Mucosa of stomach (tissue), 1 donor: ENCODE measurements around the gene BPIFB3.

Experiments used
- H3K27me3 ChIP-seq: one replicate; pipeline ENCODE4 v1.7.0; 2013; ENCODE audit warnings: mild to moderate bottlenecking, low read length; ENCODE audit not compliant: control insufficient read depth, insufficient read depth
- H3K36me3 ChIP-seq: one replicate; pipeline ENCODE4 v1.7.0; 2013; ENCODE audit warnings: low read length; ENCODE audit not compliant: control insufficient read depth, insufficient read depth
- H3K4me1 ChIP-seq: one replicate; pipeline ENCODE4 v1.7.0; 2013; ENCODE audit warnings: mild to moderate bottlenecking, low read length; ENCODE audit not compliant: control insufficient read depth, insufficient read depth
- H3K4me3 ChIP-seq: one replicate; pipeline ENCODE4 v1.7.0; 2013; ENCODE audit warnings: low read length
- H3K9ac ChIP-seq: one replicate; pipeline ENCODE4 v1.7.0; 2013; ENCODE audit warnings: mild to moderate bottlenecking, low read length, moderate library complexity
- H3K9me3 ChIP-seq: one replicate; pipeline ENCODE4 v1.7.0; 2013; ENCODE audit warnings: mild to moderate bottlenecking, low read length, moderate library complexity; ENCODE audit not compliant: control insufficient read depth
- donor health status: Pancreatic carcinoma.

The BPIFB3 gene

GRCh38 chr20:33027769-33028751, 25.6 kb upstream of the BPIFB3 start:
- H3K4me1 ChIP-seq, result no peaks in the 10 kb centered on the region
- H3K36me3 ChIP-seq, result no peaks in the 10 kb centered on the region
- H3K9ac ChIP-seq, result no peak overlapping the region
- H3K9me3 ChIP-seq, result no peaks in the 10 kb centered on the region
- peaks cover 6% of the 10 kb centered on the region for H3K27me3 ChIP-seq
- H3K4me3 ChIP-seq, result no peak overlapping the region

DNA sequence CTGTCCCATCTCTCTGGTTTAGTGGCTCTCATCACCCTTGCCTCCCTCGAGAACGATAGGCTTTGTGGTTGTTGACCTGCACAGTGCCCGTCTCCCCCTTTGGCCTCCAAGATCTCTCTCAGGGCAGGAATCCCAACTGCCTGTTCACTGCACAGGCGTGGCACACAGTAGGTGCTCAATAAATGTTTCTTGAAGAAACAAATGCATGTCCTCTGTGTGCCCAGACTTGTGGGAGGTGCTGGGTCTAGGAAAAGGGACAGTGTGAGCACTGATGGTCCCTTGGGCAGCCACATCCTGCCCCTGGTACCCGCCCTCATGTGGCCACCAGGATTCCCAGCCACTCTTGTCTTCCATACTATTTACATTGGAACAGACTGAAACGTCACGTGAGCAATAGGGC, 24.8 kb upstream of the BPIFB3 start:
- Histone ChIP-seq H3K4me3 (no peak overlapping the region), H3K9me3 (no peaks in the 10 kb centered on the region), H3K27me3 (peaks cover 6% of the 10 kb centered on the region), H3K9ac (no peak overlapping the region), H3K4me1 (no peaks in the 10 kb centered on the region), H3K36me3 (no peaks in the 10 kb centered on the region)

DNA sequence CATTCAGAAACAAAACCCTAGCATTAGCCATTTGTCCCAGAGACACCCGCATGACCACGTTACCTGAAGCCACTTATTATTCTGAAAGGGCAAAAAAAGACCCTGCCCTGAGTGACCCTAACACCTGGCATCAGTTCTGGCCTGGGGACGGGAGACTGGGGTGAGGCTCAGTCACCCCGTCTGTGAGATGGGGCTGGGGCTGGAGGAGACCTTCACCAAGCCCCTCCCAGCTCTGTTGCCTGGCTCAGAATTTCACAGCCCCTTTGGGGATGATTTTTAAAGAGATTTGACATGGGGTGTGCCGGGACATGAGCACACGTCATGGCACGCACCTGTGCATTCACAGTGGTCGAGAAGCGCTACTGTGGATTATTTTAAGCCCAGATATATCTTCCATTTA, 23.6 kb upstream of the BPIFB3 start:
- H3K4me3 ChIP-seq, result no peak overlapping the region
- H3K9ac ChIP-seq, result no peak overlapping the region
- peaks cover 6% of the 10 kb centered on the region for H3K27me3 ChIP-seq
- H3K36me3 ChIP-seq, result no peaks in the 10 kb centered on the region
- no peaks in the 10 kb centered on the region for H3K9me3 ChIP-seq
- H3K4me1 ChIP-seq, result no peaks in the 10 kb centered on the region

- no peaks in the 10 kb centered on the region for H3K36me3 ChIP-seq
- no peak overlapping the region for H3K4me3 ChIP-seq
- H3K27me3 ChIP-seq, result peaks cover 6% of the 10 kb centered on the region
- H3K4me1 ChIP-seq, result no peaks in the 10 kb centered on the region
- no peak overlapping the region for H3K9ac ChIP-seq
- H3K9me3 ChIP-seq, result no peaks in the 10 kb centered on the region
Observed at GRCh38 chr20:33030569-33030968, 23.1 kb upstream of the BPIFB3 start.

GRCh38 chr20:33031531-33031930, 22.2 kb upstream of the BPIFB3 start, which contains the start of gene BPIFB6:
TSS of gene BPIFB6 (plus strand) at chr20:33031648. CDS start at chr20:33031648, 0 bp downstream.
- Histone ChIP-seq H3K4me1 (no peaks in the 10 kb centered on the region), H3K9ac (no peak within 1 kb of the TSS), H3K4me3 (no peak within 1 kb of the TSS), H3K36me3 (no peaks in the 10 kb centered on the region), H3K27me3 (peaks cover 6% of the 10 kb centered on the region), H3K9me3 (no peaks in the 10 kb centered on the region)

- Histone ChIP-seq H3K36me3 (no peaks in the 10 kb centered on the region), H3K4me3 (no peak overlapping the region), H3K9ac (no peak overlapping the region), H3K4me1 (no peaks in the 10 kb centered on the region), H3K27me3 (no peaks in the 10 kb centered on the region), H3K9me3 (no peaks in the 10 kb centered on the region)
Observed at GRCh38 chr20:33032555-33032954, 21.1 kb upstream of the BPIFB3 start.

DNA sequence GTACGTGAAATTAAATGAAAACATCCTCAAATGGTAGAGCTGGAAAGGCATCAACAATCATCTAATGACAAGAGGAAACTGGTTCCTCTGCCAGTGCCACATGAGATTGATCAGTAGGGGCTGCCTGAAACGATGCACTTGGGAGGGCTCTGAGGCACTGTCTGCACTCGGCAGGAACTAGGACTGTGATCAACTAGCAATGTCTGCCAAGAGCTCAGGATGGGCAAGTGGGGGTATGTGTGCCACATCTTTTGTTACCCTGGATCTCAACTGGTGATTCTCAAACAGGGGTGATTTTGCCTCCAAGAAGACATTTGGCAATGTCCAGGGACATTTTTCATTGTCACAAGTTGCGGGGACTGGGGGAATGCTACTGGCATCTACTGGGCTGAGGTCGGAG, 20.3 kb upstream of the BPIFB3 start:
- Histone ChIP-seq H3K4me3 (no peak overlapping the region), H3K9ac (no peak overlapping the region), H3K4me1 (no peaks in the 10 kb centered on the region), H3K9me3 (no peaks in the 10 kb centered on the region), H3K36me3 (no peaks in the 10 kb centered on the region), H3K27me3 (no peaks in the 10 kb centered on the region)

GRCh38 chr20:33034115-33034514, 19.6 kb upstream of the BPIFB3 start:
- no peaks in the 10 kb centered on the region for H3K9me3 ChIP-seq
- no peak overlapping the region for H3K9ac ChIP-seq
- no peaks in the 10 kb centered on the region for H3K27me3 ChIP-seq
- H3K36me3 ChIP-seq, result no peaks in the 10 kb centered on the region
- H3K4me3 ChIP-seq, result no peak overlapping the region
- no peaks in the 10 kb centered on the region for H3K4me1 ChIP-seq

GRCh38 chr20:33034901-33035492, 18.7 kb upstream of the BPIFB3 start:
- H3K27me3 ChIP-seq, result no peaks in the 10 kb centered on the region
- no peak overlapping the region for H3K9ac ChIP-seq
- no peaks in the 10 kb centered on the region for H3K9me3 ChIP-seq
- no peak overlapping the region for H3K4me3 ChIP-seq
- no peaks in the 10 kb centered on the region for H3K36me3 ChIP-seq
- no peaks in the 10 kb centered on the region for H3K4me1 ChIP-seq

- Histone ChIP-seq H3K27me3 (no peaks in the 10 kb centered on the region), H3K4me1 (no peaks in the 10 kb centered on the region), H3K9me3 (no peaks in the 10 kb centered on the region), H3K4me3 (no peak overlapping the region), H3K9ac (no peak overlapping the region), H3K36me3 (no peaks in the 10 kb centered on the region)
Observed at GRCh38 chr20:33037456-33037855, 16.2 kb upstream of the BPIFB3 start.

GRCh38 chr20:33038243-33038642, 15.5 kb upstream of the BPIFB3 start:
- no peak overlapping the region for H3K9ac ChIP-seq
- no peak overlapping the region for H3K4me3 ChIP-seq
- H3K4me1 ChIP-seq, result no peaks in the 10 kb centered on the region
- H3K36me3 ChIP-seq, result no peaks in the 10 kb centered on the region
- H3K27me3 ChIP-seq, result no peaks in the 10 kb centered on the region
- no peaks in the 10 kb centered on the region for H3K9me3 ChIP-seq

GRCh38 chr20:33042430-33042829, 11.3 kb upstream of the BPIFB3 start:
- no peaks in the 10 kb centered on the region for H3K4me1 ChIP-seq
- H3K4me3 ChIP-seq, result no peak overlapping the region
- H3K9me3 ChIP-seq, result no peaks in the 10 kb centered on the region
- H3K9ac ChIP-seq, result no peak overlapping the region
- no peaks in the 10 kb centered on the region for H3K36me3 ChIP-seq
- H3K27me3 ChIP-seq, result no peaks in the 10 kb centered on the region
